SU-DHL-6 (cell line): ENCODE results near the gene POC1A.

Experiments
- CTCF ChIP-seq: fragments of 200-600 bp; sonication (generic); IDR thresholded peaks from one replicate; pipeline ENCODE4 v1.5.1; 2017; ENCODE audit warnings: antibody characterized with exemption, mild to moderate bottlenecking, low read length, moderate library complexity; ENCODE audit not compliant: insufficient read depth, poor library complexity, severe bottlenecking
- EZH2phosphoT487 ChIP-seq: fragments of 200-600 bp; sonication (generic), shearing (Covaris generic); conservative IDR thresholded peaks from 2 replicates; pipeline ENCODE4 v1.6.1; 2018; ENCODE audit warnings: mild to moderate bottlenecking, antibody characterized with exemption, low read length, moderate library complexity, mixed read lengths

- TF ChIP-seq CTCF (no peak), EZH2phosphoT487 (no peak)
These were observed 27.3 kb upstream of the POC1A start for GRCh38 chr3:52181543-52181942.
